SK-N-SH (cell line): ENCODE measurements around the gene NRG3. TPM values are rescaled to one million over a fixed set of nuclear protein-coding genes. Genes with fewer than 3 reads are reported as not detected.

Source experiments
- CTCF ChIA-PET: fragments of 300-600, 350-600 bp; formaldehyde crosslinking; extraction: SDS; loops from one replicate; lab custom pipeline; 2021; lab: Yijun Ruan, JAX
- POLR2A ChIA-PET: fragments of 350-600 bp; sonication (Branson Sonifier 250); formaldehyde crosslinking; extraction: SDS; loops from one replicate; lab custom pipeline; 2020; ENCODE audit warnings: antibody characterized with exemption, inconsistent platforms; lab: Yijun Ruan, JAX
- DNase-seq: peaks from one replicate; pipeline ENCODE4 v3.0.0; 2012
- H2AFZ ChIP-seq: fragments of 200-600 bp; sonication (generic); 2 replicates; pipeline ENCODE4 v1.8.1; 2016; ENCODE audit warnings: antibody characterized with exemption, mild to moderate bottlenecking, low read depth
- H3F3A ChIP-seq: fragments of 200-600 bp; sonication (generic); replicated peaks from 2 replicates; pipeline ENCODE3; 2016; ENCODE audit warnings: antibody characterized with exemption, mild to moderate bottlenecking; ENCODE audit not compliant: insufficient read depth
- H3K27ac ChIP-seq, 2 experiments: fragments of 200-500 bp in 1 of 2; fragments of 200-600 bp in 1 of 2; sonication (Bioruptor generic) in 1 of 2; sonication (generic), shearing (Covaris generic) in 1 of 2; 2 replicates each; pipeline versions ENCODE4 v1.5.1 to v1.6.1; 2014 to 2016; ENCODE audit warnings: low read depth in 2 of 2, inconsistent platforms in 1 of 2, low read length in 1 of 2, mild to moderate bottlenecking in 1 of 2, mixed read lengths in 1 of 2
- H3K27me3 ChIP-seq: fragments of 200-600 bp; sonication (generic), shearing (Covaris generic); 2 replicates; pipeline ENCODE4 v1.6.1; 2016; ENCODE audit warnings: mixed run types; ENCODE audit not compliant: insufficient read depth
- H3K36me3 ChIP-seq, 2 experiments: fragments of 200-500 bp in 1 of 2; fragments of 200-600 bp in 1 of 2; sonication (Bioruptor generic) in 1 of 2; sonication (generic) in 1 of 2; replicated peaks in 1 of 2; 2 replicates each; pipeline versions ENCODE3 to v1.5.1; 2014 to 2016; ENCODE audit warnings: low read length in 1 of 2, mild to moderate bottlenecking in 1 of 2; ENCODE audit not compliant: insufficient read depth in 2 of 2, control insufficient read depth in 1 of 2
- H3K4me1 ChIP-seq, 2 experiments: fragments of 200-500 bp in 1 of 2; fragments of 200-600 bp in 1 of 2; sonication (Bioruptor generic) in 1 of 2; sonication (generic), shearing (Covaris generic) in 1 of 2; 2 replicates each; pipeline versions ENCODE4 v1.5.1 to v1.6.1; 2014 to 2016; ENCODE audit warnings: low read depth in 1 of 2, low read length in 1 of 2, mixed run types in 1 of 2; ENCODE audit not compliant: insufficient read depth in 2 of 2, control insufficient read depth in 1 of 2
- H3K4me2 ChIP-seq: fragments of 200-600 bp; sonication (generic), shearing (Covaris generic); 2 replicates; pipeline ENCODE4 v1.6.1; 2017; ENCODE audit warnings: mixed run types
- H3K4me3 ChIP-seq, 2 experiments: fragments of 200-500 bp in 1 of 2; fragments of 200-600 bp in 1 of 2; sonication (Bioruptor generic) in 1 of 2; sonication (generic), shearing (Covaris generic) in 1 of 2; 2 replicates each; pipeline versions ENCODE4 v1.5.1 to v1.8.1; 2014 to 2016; ENCODE audit warnings: low read depth in 2 of 2, inconsistent platforms in 1 of 2, low read length in 1 of 2, mild to moderate bottlenecking in 1 of 2, mixed read lengths in 1 of 2, moderate library complexity in 1 of 2
- H3K79me2 ChIP-seq: fragments of 200-600 bp; sonication (generic); 2 replicates; pipeline ENCODE4 v1.8.1; 2017; ENCODE audit warnings: mild to moderate bottlenecking; ENCODE audit not compliant: insufficient read depth
- H3K9ac ChIP-seq: fragments of 200-600 bp; sonication (generic); 2 replicates; pipeline ENCODE4 v1.6.1; 2017; ENCODE audit warnings: mixed run types
- H3K9me2 ChIP-seq: fragments of 200-600 bp; sonication (generic); 2 replicates; pipeline ENCODE4 v1.6.1; 2017; ENCODE audit warnings: mixed run types
- H3K9me3 ChIP-seq: fragments of 200-600 bp; sonication (generic); 2 replicates; pipeline ENCODE4 v1.6.1; 2017; ENCODE audit warnings: mixed run types, mild to moderate bottlenecking, moderate library complexity
- H4K20me1 ChIP-seq: fragments of 200-600 bp; sonication (generic); 2 replicates; pipeline ENCODE4 v1.6.1; 2017; ENCODE audit warnings: mild to moderate bottlenecking, mixed run types; ENCODE audit not compliant: insufficient read depth
- CHD2 ChIP-seq: fragments of 150-350 bp; IDR thresholded peaks from 2 replicates; pipeline ENCODE4 v1.6.1; 2018; ENCODE audit warnings: low read length; ENCODE audit not compliant: partially characterized antibody
- ELF1 ChIP-seq: IDR thresholded peaks from 2 replicates; pipeline ENCODE4 v1.4.0; 2012
- EZH2phosphoT487 ChIP-seq: fragments of 200-600 bp; sonication (generic); IDR thresholded peaks from 2 replicates; pipeline ENCODE4 v1.6.1; 2017; ENCODE audit warnings: low read depth, mixed run types, mild to moderate bottlenecking, antibody characterized with exemption, moderate library complexity, borderline replicate concordance
- FOXJ3 ChIP-seq: sonication (generic); formaldehyde crosslinking; IDR thresholded peaks from 2 replicates; pipeline ENCODE4 v1.5.1; 2020; ENCODE audit warnings: mild to moderate bottlenecking, missing genetic modification reagents
- JUND ChIP-seq: IDR thresholded peaks from 2 replicates; pipeline ENCODE4 v1.4.0; 2012
- MEF2A ChIP-seq: IDR thresholded peaks from 2 replicates; pipeline ENCODE4 v1.4.0; 2012; ENCODE audit warnings: low read depth, borderline replicate concordance
- MXI1 ChIP-seq: IDR thresholded peaks from 2 replicates; pipeline ENCODE4 v1.6.1; 2012; ENCODE audit warnings: mild to moderate bottlenecking, low read depth, low read length, improper control_type of control experiment
- NFIC ChIP-seq: IDR thresholded peaks from 2 replicates; pipeline ENCODE4 v1.4.0; 2012; ENCODE audit warnings: borderline replicate concordance
- RAD21 ChIP-seq: IDR thresholded peaks from 2 replicates; pipeline ENCODE4 v1.6.1; 2012; ENCODE audit warnings: mild to moderate bottlenecking, low read length
- RCOR1 ChIP-seq: fragments of 150-350 bp; IDR thresholded peaks from 2 replicates; pipeline ENCODE4 v1.6.1; 2017; ENCODE audit warnings: antibody characterized with exemption, low read length
- RXRA ChIP-seq: IDR thresholded peaks from 2 replicates; pipeline ENCODE4 v1.4.0; 2012; ENCODE audit warnings: low read depth, mild to moderate bottlenecking, borderline replicate concordance
- YY1 ChIP-seq: IDR thresholded peaks from 2 replicates; pipeline ENCODE4 v1.4.0; 2012; ENCODE audit warnings: low read depth, mild to moderate bottlenecking
- WGBS: methylation state at CpG from one replicate; pipeline ENCODE4 v1.1.6; 2017; ENCODE audit warnings: low lambda C conversion rate; 5-methylcytosine and 5-hydroxymethylcytosine counted together
- polyA plus RNA-seq, 3 experiments: library from polyadenylated mRNA; depleted of rRNA; stranded (reverse); fragments of >200 nt; gene quantifications; 2 replicates each; pipeline ENCODE4 v1.2.3, GENCODE V29; 2012
- TF ChIP-seq, protein P1 (sequence below): IDR thresholded peaks from 2 replicates; pipeline ENCODE4 v1.6.1; 2012; ENCODE audit warnings: mild to moderate bottlenecking, low read depth, low read length, moderate library complexity
- TF ChIP-seq, protein P2 (sequence below): IDR thresholded peaks from 2 replicates; pipeline ENCODE4 v1.4.0; 2012; ENCODE audit warnings: low read depth
- TF ChIP-seq, protein P3 (sequence below): fragments of 150-350 bp; IDR thresholded peaks from 2 replicates; pipeline ENCODE4 v1.6.1; 2017; ENCODE audit warnings: antibody characterized with exemption, low read length, low read depth, borderline replicate concordance
- TF ChIP-seq, protein P4 (sequence below): IDR thresholded peaks from 2 replicates; pipeline ENCODE4 v1.4.0; 2012; ENCODE audit warnings: low read depth, borderline replicate concordance
- TF ChIP-seq, protein P5 (sequence below): IDR thresholded peaks from 2 replicates; pipeline ENCODE4; 2012

NRG3 gene
- polyA plus RNA-seq, 1 of the 3 experiments (the other 2 are of a cell fraction) = 0.03 TPM

DNA sequence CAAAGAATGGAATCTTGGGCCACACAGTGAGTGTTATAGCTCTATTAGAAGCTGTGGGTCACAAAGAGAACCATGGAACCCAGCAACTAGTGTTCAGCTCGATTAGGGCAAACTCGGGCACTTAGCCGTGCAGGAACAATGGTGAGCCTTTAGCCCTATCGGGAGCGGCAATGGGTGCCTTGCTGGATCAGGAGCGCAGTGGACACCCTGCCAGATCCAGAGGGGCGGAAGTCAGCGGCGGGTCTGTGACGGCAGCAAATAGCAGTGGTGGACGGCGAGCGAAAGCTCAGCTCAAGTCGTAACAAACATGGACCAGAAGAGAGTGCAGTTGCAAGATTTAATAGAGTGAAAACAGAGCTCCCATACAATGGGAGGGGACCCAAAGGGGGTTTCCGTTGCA is 43.9 kb upstream of the NRG3 start:
- POLR2A ChIA-PET = no interaction called here
- H2AFZ ChIP-seq = no peak overlapping the region
- H3K9me2 ChIP-seq = no peaks in the 10 kb centered on the region
- H3K27ac ChIP-seq = no peak overlapping the region
- CTCF ChIA-PET = interaction anchor here (1.4 kb wide), 1 partner anchor 8 kb away, joined by 3 read pairs; no protein-coding TSS in a partner anchor
- H3K9me3 ChIP-seq = no peaks in the 10 kb centered on the region
- H3K9ac ChIP-seq = no peak overlapping the region
- no peaks in the 10 kb centered on the region for H3K4me1 ChIP-seq
- DNase-seq = no peak
- no peaks in the 10 kb centered on the region for H3K79me2 ChIP-seq
- no peak for TF ChIP-seq FOXJ3 (CRISPR knock-in tag)
- TF ChIP-seq, protein P1, sequence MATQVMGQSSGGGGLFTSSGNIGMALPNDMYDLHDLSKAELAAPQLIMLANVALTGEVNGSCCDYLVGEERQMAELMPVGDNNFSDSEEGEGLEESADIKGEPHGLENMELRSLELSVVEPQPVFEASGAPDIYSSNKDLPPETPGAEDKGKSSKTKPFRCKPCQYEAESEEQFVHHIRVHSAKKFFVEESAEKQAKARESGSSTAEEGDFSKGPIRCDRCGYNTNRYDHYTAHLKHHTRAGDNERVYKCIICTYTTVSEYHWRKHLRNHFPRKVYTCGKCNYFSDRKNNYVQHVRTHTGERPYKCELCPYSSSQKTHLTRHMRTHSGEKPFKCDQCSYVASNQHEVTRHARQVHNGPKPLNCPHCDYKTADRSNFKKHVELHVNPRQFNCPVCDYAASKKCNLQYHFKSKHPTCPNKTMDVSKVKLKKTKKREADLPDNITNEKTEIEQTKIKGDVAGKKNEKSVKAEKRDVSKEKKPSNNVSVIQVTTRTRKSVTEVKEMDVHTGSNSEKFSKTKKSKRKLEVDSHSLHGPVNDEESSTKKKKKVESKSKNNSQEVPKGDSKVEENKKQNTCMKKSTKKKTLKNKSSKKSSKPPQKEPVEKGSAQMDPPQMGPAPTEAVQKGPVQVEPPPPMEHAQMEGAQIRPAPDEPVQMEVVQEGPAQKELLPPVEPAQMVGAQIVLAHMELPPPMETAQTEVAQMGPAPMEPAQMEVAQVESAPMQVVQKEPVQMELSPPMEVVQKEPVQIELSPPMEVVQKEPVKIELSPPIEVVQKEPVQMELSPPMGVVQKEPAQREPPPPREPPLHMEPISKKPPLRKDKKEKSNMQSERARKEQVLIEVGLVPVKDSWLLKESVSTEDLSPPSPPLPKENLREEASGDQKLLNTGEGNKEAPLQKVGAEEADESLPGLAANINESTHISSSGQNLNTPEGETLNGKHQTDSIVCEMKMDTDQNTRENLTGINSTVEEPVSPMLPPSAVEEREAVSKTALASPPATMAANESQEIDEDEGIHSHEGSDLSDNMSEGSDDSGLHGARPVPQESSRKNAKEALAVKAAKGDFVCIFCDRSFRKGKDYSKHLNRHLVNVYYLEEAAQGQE = no peak
- no peak for TF ChIP-seq RAD21
- no peak for TF ChIP-seq EZH2phosphoT487
- no peak for TF ChIP-seq MEF2A
- no peak for TF ChIP-seq ELF1
- TF ChIP-seq JUND = no peak
- TF ChIP-seq, protein P2, sequence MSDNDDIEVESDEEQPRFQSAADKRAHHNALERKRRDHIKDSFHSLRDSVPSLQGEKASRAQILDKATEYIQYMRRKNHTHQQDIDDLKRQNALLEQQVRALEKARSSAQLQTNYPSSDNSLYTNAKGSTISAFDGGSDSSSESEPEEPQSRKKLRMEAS = no peak
- TF ChIP-seq YY1 = no peak
- TF ChIP-seq, protein P3, sequence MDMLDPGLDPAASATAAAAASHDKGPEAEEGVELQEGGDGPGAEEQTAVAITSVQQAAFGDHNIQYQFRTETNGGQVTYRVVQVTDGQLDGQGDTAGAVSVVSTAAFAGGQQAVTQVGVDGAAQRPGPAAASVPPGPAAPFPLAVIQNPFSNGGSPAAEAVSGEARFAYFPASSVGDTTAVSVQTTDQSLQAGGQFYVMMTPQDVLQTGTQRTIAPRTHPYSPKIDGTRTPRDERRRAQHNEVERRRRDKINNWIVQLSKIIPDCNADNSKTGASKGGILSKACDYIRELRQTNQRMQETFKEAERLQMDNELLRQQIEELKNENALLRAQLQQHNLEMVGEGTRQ = no peak
- no peak for TF ChIP-seq RCOR1
- TF ChIP-seq, protein P4, sequence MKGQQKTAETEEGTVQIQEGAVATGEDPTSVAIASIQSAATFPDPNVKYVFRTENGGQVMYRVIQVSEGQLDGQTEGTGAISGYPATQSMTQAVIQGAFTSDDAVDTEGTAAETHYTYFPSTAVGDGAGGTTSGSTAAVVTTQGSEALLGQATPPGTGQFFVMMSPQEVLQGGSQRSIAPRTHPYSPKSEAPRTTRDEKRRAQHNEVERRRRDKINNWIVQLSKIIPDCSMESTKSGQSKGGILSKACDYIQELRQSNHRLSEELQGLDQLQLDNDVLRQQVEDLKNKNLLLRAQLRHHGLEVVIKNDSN = no peak
- no peak for TF ChIP-seq RXRA
- TF ChIP-seq NFIC = no peak
- TF ChIP-seq, protein P5, sequence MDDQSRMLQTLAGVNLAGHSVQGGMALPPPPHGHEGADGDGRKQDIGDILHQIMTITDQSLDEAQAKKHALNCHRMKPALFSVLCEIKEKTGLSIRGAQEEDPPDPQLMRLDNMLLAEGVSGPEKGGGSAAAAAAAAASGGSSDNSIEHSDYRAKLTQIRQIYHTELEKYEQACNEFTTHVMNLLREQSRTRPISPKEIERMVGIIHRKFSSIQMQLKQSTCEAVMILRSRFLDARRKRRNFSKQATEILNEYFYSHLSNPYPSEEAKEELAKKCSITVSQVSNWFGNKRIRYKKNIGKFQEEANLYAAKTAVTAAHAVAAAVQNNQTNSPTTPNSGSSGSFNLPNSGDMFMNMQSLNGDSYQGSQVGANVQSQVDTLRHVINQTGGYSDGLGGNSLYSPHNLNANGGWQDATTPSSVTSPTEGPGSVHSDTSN = no peak
- TF ChIP-seq CHD2 = no peak
- TF ChIP-seq MXI1 = no peak
- H3K4me3 ChIP-seq = no peak overlapping the region
- H3K27me3 ChIP-seq = no peaks in the 10 kb centered on the region
- 50% methylated on average over 15 of the region's 15 CpGs for WGBS
- H3K36me3 ChIP-seq = no peaks in the 10 kb centered on the region
- no peaks in the 10 kb centered on the region for H3F3A ChIP-seq
- no peaks in the 10 kb centered on the region for H4K20me1 ChIP-seq
- H3K4me2 ChIP-seq = no peak overlapping the region
